Panc1 (cell line): ENCODE data around the gene FLYWCH1.

Experiments used
- POLR2AphosphoS5 ChIP-seq: IDR thresholded peaks from 2 replicates; pipeline ENCODE4 v1.6.1; 2012; ENCODE audit warnings: mild to moderate bottlenecking, low read depth, low read length, moderate library complexity
- REST ChIP-seq, 2 experiments: IDR thresholded peaks; 2 replicates each; pipeline ENCODE4 v1.6.1; 2011 to 2012; ENCODE audit warnings: low read depth in 2 of 2, control low read depth in 1 of 2, low read length in 1 of 2, mild to moderate bottlenecking in 1 of 2, moderate library complexity in 1 of 2; ENCODE audit not compliant: insufficient read depth in 1 of 2
- SIN3A ChIP-seq: IDR thresholded peaks from 2 replicates; pipeline ENCODE4 v1.6.1; 2012; ENCODE audit warnings: low read depth, mild to moderate bottlenecking, low read length, moderate library complexity, borderline replicate concordance; ENCODE audit not compliant: insufficient read depth
- TCF7L2 ChIP-seq: IDR thresholded peaks from 2 replicates; pipeline ENCODE4 v1.6.1; 2011; ENCODE audit warnings: mild to moderate bottlenecking, low read depth, low read length, inconsistent platforms
- TF ChIP-seq, protein P1 (sequence below): fragments of 450-650 bp; IDR thresholded peaks from 2 replicates; pipeline ENCODE4 v1.5.1; 2017; ENCODE audit warnings: mild to moderate bottlenecking

GRCh38 chr16:2967211-2967631 lies 55.5 kb downstream of the FLYWCH1 start:
- TF ChIP-seq, protein P1, sequence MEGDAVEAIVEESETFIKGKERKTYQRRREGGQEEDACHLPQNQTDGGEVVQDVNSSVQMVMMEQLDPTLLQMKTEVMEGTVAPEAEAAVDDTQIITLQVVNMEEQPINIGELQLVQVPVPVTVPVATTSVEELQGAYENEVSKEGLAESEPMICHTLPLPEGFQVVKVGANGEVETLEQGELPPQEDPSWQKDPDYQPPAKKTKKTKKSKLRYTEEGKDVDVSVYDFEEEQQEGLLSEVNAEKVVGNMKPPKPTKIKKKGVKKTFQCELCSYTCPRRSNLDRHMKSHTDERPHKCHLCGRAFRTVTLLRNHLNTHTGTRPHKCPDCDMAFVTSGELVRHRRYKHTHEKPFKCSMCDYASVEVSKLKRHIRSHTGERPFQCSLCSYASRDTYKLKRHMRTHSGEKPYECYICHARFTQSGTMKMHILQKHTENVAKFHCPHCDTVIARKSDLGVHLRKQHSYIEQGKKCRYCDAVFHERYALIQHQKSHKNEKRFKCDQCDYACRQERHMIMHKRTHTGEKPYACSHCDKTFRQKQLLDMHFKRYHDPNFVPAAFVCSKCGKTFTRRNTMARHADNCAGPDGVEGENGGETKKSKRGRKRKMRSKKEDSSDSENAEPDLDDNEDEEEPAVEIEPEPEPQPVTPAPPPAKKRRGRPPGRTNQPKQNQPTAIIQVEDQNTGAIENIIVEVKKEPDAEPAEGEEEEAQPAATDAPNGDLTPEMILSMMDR = no peak
- TF ChIP-seq POLR2AphosphoS5 (no peak), SIN3A (no peak), REST (IDR thresholded peaks at IDR 0.05; ENCODE audit: insufficient read depth in 1 of 2, low read depth in 2 of 2, low read length in 1 of 2) (no peak), TCF7L2 (no peak)
